Neural cell (in vitro differentiated cells): ENCODE measurements around the gene CD37. TPM values are rescaled to one million over a fixed set of nuclear protein-coding genes. Genes with fewer than 3 reads are reported as not detected.
"Not testable (repeated sequence)": the region's sequence is repeated elsewhere in the genome, so short reads cannot be mapped to it uniquely, and the experiment has no call there.

Experiments
- H2AFZ ChIP-seq: fragments of 200-600, 300-800 bp; sonication (generic), shearing (Covaris generic); 2 replicates; pipeline ENCODE4 v1.6.0; 2014; ENCODE audit warnings: low read depth, mild to moderate bottlenecking, antibody characterized with exemption, low read length, moderate library complexity
- H3F3A ChIP-seq: fragments of 200-600 bp; shearing (Covaris generic); 2 replicates; pipeline ENCODE4 v1.6.1; 2016; ENCODE audit warnings: mild to moderate bottlenecking, moderate library complexity, mixed read lengths, antibody characterized with exemption, low read length; ENCODE audit not compliant: insufficient read depth, poor library complexity, severe bottlenecking
- H3K27ac ChIP-seq: fragments of 200-600, 300-800 bp; sonication (generic), shearing (Covaris generic); 2 replicates; pipeline ENCODE4 v1.5.1; 2014; ENCODE audit warnings: mild to moderate bottlenecking, low read length, moderate library complexity
- H3K27me3 ChIP-seq: fragments of 300-800, 200-600 bp; sonication (generic), shearing (Covaris generic); 2 replicates; pipeline ENCODE4 v1.6.0; 2014; ENCODE audit warnings: mild to moderate bottlenecking, low read depth, low read length, moderate library complexity; ENCODE audit not compliant: insufficient read depth
- H3K36me3 ChIP-seq: fragments of 300-800, 200-600 bp; sonication (generic), shearing (Covaris generic); 2 replicates; pipeline ENCODE4 v1.5.1; 2014; ENCODE audit warnings: mild to moderate bottlenecking, antibody characterized with exemption, low read length, moderate library complexity; ENCODE audit not compliant: insufficient read depth
- H3K4me2 ChIP-seq: fragments of 300-800, 200-600 bp; sonication (generic), shearing (Covaris generic); 2 replicates; pipeline ENCODE4 v1.6.0; 2014; ENCODE audit warnings: mild to moderate bottlenecking, low read length
- H3K4me3 ChIP-seq: fragments of 300-800, 200-600 bp; sonication (generic), shearing (Covaris generic); 2 replicates; pipeline ENCODE4 v1.5.1; 2014; ENCODE audit warnings: mild to moderate bottlenecking, low read length, moderate library complexity
- H3K79me2 ChIP-seq: fragments of 200-600 bp; shearing (Covaris generic); replicated peaks from 2 replicates; pipeline ENCODE4 v1.6.0; 2014; ENCODE audit warnings: mild to moderate bottlenecking, low read length, moderate library complexity; ENCODE audit not compliant: insufficient read depth
- H3K9ac ChIP-seq: fragments of 300-800, 200-600 bp; sonication (generic), shearing (Covaris generic); 2 replicates; pipeline ENCODE4 v1.6.1; 2016; ENCODE audit warnings: mild to moderate bottlenecking, low read length, mixed read lengths
- H3K9me2 ChIP-seq: fragments of 200-600 bp; shearing (Covaris generic); 2 replicates; pipeline ENCODE4 v1.6.1; 2016; ENCODE audit warnings: mild to moderate bottlenecking, low read length, mixed read lengths; ENCODE audit not compliant: insufficient read depth
- H3K9me3 ChIP-seq: fragments of 200-600, 300-800 bp; sonication (generic), shearing (Covaris generic); 2 replicates; pipeline ENCODE4 v1.6.1; 2016; ENCODE audit warnings: mild to moderate bottlenecking, mixed run types, low read length, moderate library complexity, mixed read lengths
- H4K20me1 ChIP-seq: fragments of 200-600 bp; shearing (Covaris generic); 2 replicates; pipeline ENCODE4 v1.6.1; 2016; ENCODE audit warnings: mild to moderate bottlenecking, mixed run types; ENCODE audit not compliant: insufficient read depth
- CTCF ChIP-seq: fragments of 450-650 bp; IDR thresholded peaks from 2 replicates; pipeline ENCODE4 v1.5.1; 2014; ENCODE audit warnings: antibody characterized with exemption, mild to moderate bottlenecking, moderate library complexity; ENCODE audit not compliant: poor library complexity, severe bottlenecking
- EP300 ChIP-seq: fragments of 450-650 bp; conservative IDR thresholded peaks from 2 replicates; pipeline ENCODE4 v1.6.1; 2014; ENCODE audit warnings: antibody characterized with exemption, mild to moderate bottlenecking, moderate library complexity; ENCODE audit not compliant: poor library complexity, severe bottlenecking
- EZH2 ChIP-seq: fragments of 200-600, 300-800 bp; shearing (Covaris generic), sonication (generic); IDR thresholded peaks from 2 replicates; pipeline ENCODE4 v1.6.1; 2014; ENCODE audit warnings: antibody characterized with exemption, low read length, borderline replicate concordance, mild to moderate bottlenecking; ENCODE audit not compliant: insufficient read depth, poor library complexity, severe bottlenecking
- MXI1 ChIP-seq: fragments of 450-650 bp; conservative IDR thresholded peaks from 2 replicates; pipeline ENCODE4 v1.6.1; 2014; ENCODE audit warnings: antibody characterized with exemption, mild to moderate bottlenecking; ENCODE audit not compliant: poor library complexity, severe bottlenecking
- POLR2AphosphoS5 ChIP-seq: IDR thresholded peaks from 2 replicates; pipeline ENCODE4 v1.6.1; 2012
- RAD21 ChIP-seq: fragments of 450-650 bp; conservative IDR thresholded peaks from 2 replicates; pipeline ENCODE4 v1.6.1; 2014; ENCODE audit warnings: antibody characterized with exemption, mild to moderate bottlenecking, moderate library complexity
- REST ChIP-seq: IDR thresholded peaks from 2 replicates; pipeline ENCODE4 v1.6.1; 2012; ENCODE audit warnings: borderline replicate concordance
- SMC3 ChIP-seq: fragments of 450-650 bp; conservative IDR thresholded peaks from 2 replicates; pipeline ENCODE4 v1.6.1; 2014; ENCODE audit warnings: antibody characterized with exemption, mild to moderate bottlenecking, moderate library complexity; ENCODE audit not compliant: poor library complexity
- TAF1 ChIP-seq: IDR thresholded peaks from 2 replicates; pipeline ENCODE4 v1.6.1; 2012; ENCODE audit warnings: low read depth
- polyA plus RNA-seq: library from polyadenylated mRNA; depleted of rRNA; stranded (reverse); fragments of >200 nt; gene quantifications from 2 replicates; pipeline ENCODE4 v1.2.3, GENCODE V29; 2014

The CD37 gene
- polyA plus RNA-seq, 1 donor from 2014 or later: not detected

GRCh38 chr19:49328741-49329140 lies 6.5 kb upstream of the CD37 start:
- H3K27me3 ChIP-seq: no peaks in the 10 kb centered on the region
- H3K9me3 ChIP-seq: no peaks in the 10 kb centered on the region
- no peak overlapping the region for H3K4me2 ChIP-seq
- no peaks in the 10 kb centered on the region for H3K79me2 ChIP-seq
- TF ChIP-seq TAF1 (no peak), CTCF (no peak), EZH2 (no peak), RAD21 (no peak), MXI1 (no peak), REST (no peak), EP300 (no peak), POLR2AphosphoS5 (no peak), SMC3 (no peak)
- no peaks in the 10 kb centered on the region for H3K9me2 ChIP-seq
- H2AFZ ChIP-seq: no peak overlapping the region
- no peaks in the 10 kb centered on the region for H3K36me3 ChIP-seq
- H4K20me1 ChIP-seq: no peaks in the 10 kb centered on the region
- no peak overlapping the region for H3K4me3 ChIP-seq
- H3K9ac ChIP-seq: no peak overlapping the region
- no peaks in the 10 kb centered on the region for H3F3A ChIP-seq
- H3K27ac ChIP-seq: no peak overlapping the region

DNA sequence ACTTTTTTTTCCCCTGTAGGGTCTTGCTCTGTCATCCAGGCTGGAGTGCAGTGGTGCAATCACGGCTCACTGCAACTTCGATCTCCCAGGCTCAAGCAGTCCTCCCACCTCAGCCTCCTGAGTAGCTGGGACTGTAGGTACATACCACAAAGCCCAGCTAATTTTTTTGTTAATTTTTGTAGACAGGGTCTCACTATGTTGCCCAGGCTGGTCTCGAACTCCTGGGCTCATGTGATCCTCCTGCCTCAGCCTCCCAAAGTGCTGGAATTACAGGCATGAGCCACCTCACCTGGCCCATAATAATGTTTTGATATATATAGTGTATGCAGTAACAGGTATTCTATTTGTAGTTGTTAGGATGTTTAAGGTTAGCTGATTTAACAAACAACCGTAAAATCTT lies 4.0 kb upstream of the CD37 start:
- H2AFZ ChIP-seq, H3K36me3 ChIP-seq, H3K9me2 ChIP-seq, H3K9me3 ChIP-seq, H3K4me3 ChIP-seq, H3K9ac ChIP-seq, H3K79me2 ChIP-seq, H4K20me1 ChIP-seq, H3K27ac ChIP-seq, H3K4me2 ChIP-seq, H3F3A ChIP-seq, H3K27me3 ChIP-seq: not testable (repeated sequence)

- TF ChIP-seq EZH2 (no peak), RAD21 (no peak), POLR2AphosphoS5 (no peak), MXI1 (no peak)
- Histone ChIP-seq H2AFZ (no peak overlapping the region), H4K20me1 (no peaks in the 10 kb centered on the region), H3K9me2 (no peaks in the 10 kb centered on the region), H3K9me3 (no peaks in the 10 kb centered on the region), H3K9ac (no peak overlapping the region), H3K36me3 (no peaks in the 10 kb centered on the region), H3K27me3 (no peaks in the 10 kb centered on the region), H3K4me3 (no peak overlapping the region), H3F3A (no peaks in the 10 kb centered on the region), H3K27ac (no peak overlapping the region), H3K79me2 (no peaks in the 10 kb centered on the region), H3K4me2 (no peak overlapping the region)
Measured at GRCh38 chr19:49331616-49332055, 3.6 kb upstream of the CD37 start.

GRCh38 chr19:49332691-49333417 lies 2.4 kb upstream of the CD37 start:
- H3K4me3 ChIP-seq, H3K79me2 ChIP-seq, H3K9me2 ChIP-seq, H3K36me3 ChIP-seq, H3K4me2 ChIP-seq, H3K27ac ChIP-seq, H3F3A ChIP-seq, H3K27me3 ChIP-seq, H3K9me3 ChIP-seq, H4K20me1 ChIP-seq, H2AFZ ChIP-seq, H3K9ac ChIP-seq: not testable (repeated sequence)
